GM12878 (cell line): ENCODE data around the gene GSG1. TPM values are rescaled to one million over a fixed set of nuclear protein-coding genes. Genes with fewer than 3 reads are reported as not detected.

Source experiments
- ATAC-seq: fragments of 200-7000 bp; cut with Tn5 transposase; 3 replicates; pipeline ENCODE4 v1.9.1; 2020; ENCODE audit warnings: mild to moderate bottlenecking, moderate library complexity
- BruUV-seq: library from RNA; stranded (reverse); fragments of 400-500 nt; replicated peaks from 2 replicates; lab custom pipeline; 2021; lab: Mats Ljungman, UMichigan
- CTCF ChIA-PET: fragments of 300-600 bp; sonication (Branson Sonifier 250); formaldehyde crosslinking; extraction: SDS; loops from one replicate; lab custom pipeline; 2021; ENCODE audit warnings: inconsistent platforms; lab: Yijun Ruan, JAX
- POLR2A ChIA-PET: fragments of 350-600 bp; formaldehyde crosslinking; extraction: SDS; loops from one replicate; lab custom pipeline; 2021; ENCODE audit warnings: inconsistent platforms; lab: Charles Lee
- RAD21 ChIA-PET: fragments of 300-600 bp; sonication (Branson Sonifier 250); formaldehyde crosslinking; loops from one replicate; lab custom pipeline; 2023; ENCODE audit warnings: antibody characterized with exemption; ENCODE audit not compliant: unreplicated experiment; lab: Charles Lee
- SMC1A ChIA-PET: fragments of 300-600 bp; sonication (Branson Sonifier 250); formaldehyde crosslinking; loops from one replicate; lab custom pipeline; 2023; ENCODE audit not compliant: unreplicated experiment, uncharacterized antibody; lab: Charles Lee
- DNase-seq: peaks from one replicate; pipeline ENCODE4 v3.0.0-alpha.2; 2011; ENCODE audit warnings: low read depth, low spot score
- FAIRE-seq: peaks from 3 replicates; lab custom pipeline; 2011; peaks lifted over from hg19 to GRCh38; lab: Jason Lieb, UNC
- H2AFZ ChIP-seq: 2 replicates; pipeline ENCODE4 v1.6.0; 2011; ENCODE audit warnings: low read depth, low read length, control low read depth; ENCODE audit not compliant: control insufficient read depth
- H3K27ac ChIP-seq: 2 replicates; pipeline ENCODE4 v1.5.1; 2011; ENCODE audit warnings: control low read depth; ENCODE audit not compliant: control insufficient read depth, insufficient read depth
- H3K27me3 ChIP-seq, 2 experiments: replicated peaks in 1 of 2; 2 replicates each; pipeline versions ENCODE4 v1.6.0 to v1.6.1; 2011; ENCODE audit warnings: low read length in 1 of 2; ENCODE audit not compliant: control insufficient read depth in 2 of 2, insufficient read depth in 2 of 2
- H3K36me3 ChIP-seq, 2 experiments: 2 replicates each; pipeline ENCODE4 v1.5.1; 2011; ENCODE audit warnings: low read length in 1 of 2; ENCODE audit not compliant: control insufficient read depth in 2 of 2, insufficient read depth in 2 of 2
- H3K4me1 ChIP-seq: 2 replicates; pipeline ENCODE4 v1.6.1; 2011; ENCODE audit warnings: mild to moderate bottlenecking, low read length, moderate library complexity, mixed read lengths; ENCODE audit not compliant: control insufficient read depth, insufficient read depth
- H3K4me2 ChIP-seq: 2 replicates; pipeline ENCODE4 v1.6.0; 2011; ENCODE audit warnings: control low read depth; ENCODE audit not compliant: control insufficient read depth, insufficient read depth
- H3K4me3 ChIP-seq: fragments of 200-600 bp; sonication (generic); 2 replicates; pipeline ENCODE4 v1.5.1; 2016
- H3K79me2 ChIP-seq: 2 replicates; pipeline ENCODE4 v1.6.0; 2011; ENCODE audit warnings: low read length; ENCODE audit not compliant: control insufficient read depth, insufficient read depth
- H3K9ac ChIP-seq: 2 replicates; pipeline ENCODE4 v1.8.0; 2011; ENCODE audit warnings: low read length, control low read depth, mixed read lengths; ENCODE audit not compliant: control insufficient read depth, insufficient read depth
- H3K9me3 ChIP-seq: replicated peaks from 3 replicates; pipeline ENCODE4 v1.5.1; 2011; ENCODE audit warnings: mild to moderate bottlenecking, low read length; ENCODE audit not compliant: control insufficient read depth, insufficient read depth
- H4K20me1 ChIP-seq: 2 replicates; pipeline ENCODE4 v1.6.0; 2011; ENCODE audit not compliant: control insufficient read depth, insufficient read depth
- EP300 ChIP-seq, 2 experiments: fragments of 150-350 bp in 1 of 2; IDR thresholded peaks; 2 replicates each; pipeline ENCODE4 v1.6.1; 2011 to 2012; ENCODE audit warnings: low read depth in 2 of 2, low read length in 2 of 2, borderline replicate concordance in 1 of 2, improper control_type of control experiment in 1 of 2, inconsistent platforms in 1 of 2; ENCODE audit not compliant: control insufficient read depth in 1 of 2
- HDAC6 ChIP-seq: fragments of 200-600 bp; sonication (generic); IDR thresholded peaks from one replicate; pipeline ENCODE4 v1.8.0; 2017; ENCODE audit warnings: antibody characterized with exemption; ENCODE audit not compliant: unreplicated experiment
- MEF2B ChIP-seq: fragments of 450-650 bp; IDR thresholded peaks from 2 replicates; pipeline ENCODE4 v1.6.1; 2018; ENCODE audit warnings: mild to moderate bottlenecking, moderate library complexity; ENCODE audit not compliant: partially characterized antibody, poor library complexity, severe bottlenecking
- NFYB ChIP-seq: IDR thresholded peaks from 2 replicates; pipeline ENCODE4 v1.6.1; 2011; ENCODE audit warnings: low read depth, mild to moderate bottlenecking, low read length, improper control_type of control experiment, moderate library complexity; ENCODE audit not compliant: insufficient read depth
- SIX5 ChIP-seq: IDR thresholded peaks from 2 replicates; pipeline ENCODE4 v1.6.1; 2011; ENCODE audit warnings: mild to moderate bottlenecking, low read depth, low read length, moderate library complexity; ENCODE audit not compliant: severe bottlenecking
- STAT1 ChIP-seq: fragments of 450-650 bp; conservative IDR thresholded peaks from 2 replicates; pipeline ENCODE4 v1.6.1; 2014; ENCODE audit warnings: antibody characterized with exemption, mild to moderate bottlenecking
- WGBS: methylation state at CpG from one replicate; pipeline ENCODE4 v1.1.6; 2016; ENCODE audit warnings: low lambda C conversion rate; ENCODE audit not compliant: insufficient replicate concordance, insufficient coverage; ENCODE audit errors: missing lambda C conversion rate; 5-methylcytosine and 5-hydroxymethylcytosine counted together
- in situ Hi-C: fragments of 300-500 bp; cut with MboI; formaldehyde crosslinking; loops from 9 replicates; pipeline ENCODE4 v1.14.3; 2018; ENCODE audit warnings: mixed read lengths
- intact Hi-C: fragments of 100-400 bp; cut with micrococcal nuclease; formaldehyde crosslinking; loops from one replicate; pipeline ENCODE4 v1.14.2; 2022; ENCODE audit not compliant: unreplicated experiment
- polyA plus RNA-seq, 11 experiments: library from polyadenylated mRNA; depleted of rRNA in 4 of 11; unstranded in 6 of 11; stranded (reverse) in 5 of 11; fragments of >200 nt; fragmentation: Nextera tagmentation in 4 of 11; fragmentation: Illumina TruSeq in 1 of 11; extraction: Ambion mirVana in 4 of 11; extraction: Trizol in 1 of 11; gene quantifications; 1 replicate in 1 of 11; 2 replicates in 10 of 11; pipeline versions ENCODE4 v1.2.1 to v1.2.3, GENCODE V29; 2011 to 2016; ENCODE audit warnings: inconsistent platforms in 2 of 11, missing spikeins in 2 of 11, low read depth in 1 of 11
- total RNA-seq, 4 experiments: library from RNA; depleted of rRNA in 3 of 4; stranded (reverse); fragments of >200 nt in 3 of 4; fragmentation: Illumina TruSeq in 1 of 4; extraction: Trizol in 1 of 4; gene quantifications; 2 replicates each; pipeline versions ENCODE4 v1.2.1 to v1.2.3, GENCODE V29; 2013 to 2021

The GSG1 gene
- total and polyA plus RNA-seq, 10 of the 15 experiments (the other 5 are each of a cell fraction or from before 2014, with no cell fraction given): not detected

DNA sequence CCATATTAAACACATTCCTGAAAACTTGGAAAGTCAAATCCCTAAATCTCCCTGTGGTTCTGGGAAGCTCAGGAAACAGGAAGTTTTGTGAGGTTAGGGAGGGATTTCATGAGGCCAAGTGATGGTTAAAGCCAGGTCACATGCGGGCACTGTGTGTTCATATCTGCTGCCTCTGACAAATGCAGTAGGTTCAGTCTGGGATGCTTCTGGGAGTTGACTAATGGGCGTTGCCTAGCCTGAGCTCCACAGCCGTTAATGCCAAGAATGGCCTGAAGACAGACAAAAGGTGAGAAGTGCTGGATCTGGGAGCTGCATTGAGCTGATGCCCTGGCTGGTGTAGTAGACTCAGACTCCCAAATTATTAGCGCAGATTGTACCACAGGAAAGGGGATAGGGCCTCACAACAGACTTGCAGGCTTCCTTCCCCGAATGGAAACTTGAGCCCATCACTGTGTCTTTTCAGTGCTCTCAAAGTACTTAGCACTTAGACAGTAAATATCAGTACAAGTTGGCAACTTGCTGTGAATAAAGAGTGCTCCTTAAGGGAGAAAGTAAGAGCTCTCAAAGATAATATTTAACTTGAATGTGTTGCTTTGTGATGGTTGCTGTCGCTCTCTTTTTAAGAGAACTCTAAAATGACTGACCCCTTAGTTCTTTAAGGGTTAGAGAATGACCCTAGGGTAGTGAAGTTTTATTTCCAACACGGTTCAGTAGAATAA is 17.3 kb downstream of the GSG1 start:
- no peaks in the 10 kb centered on the region; the same call in 2 of the 3 replicates for H3K9me3 ChIP-seq
- no peak overlapping the region for H3K27ac ChIP-seq
- no peaks in the 10 kb centered on the region for H3K79me2 ChIP-seq
- no peak for ATAC-seq
- H2AFZ ChIP-seq: no peak overlapping the region
- no peak for FAIRE-seq
- H4K20me1 ChIP-seq: no peaks in the 10 kb centered on the region
- H3K4me3 ChIP-seq: no peak overlapping the region
- in situ Hi-C loops: no loop called here
- no peak overlapping the region for H3K4me2 ChIP-seq
- 39% methylated on average over 7 of the region's 7 CpGs for WGBS
- DNase-seq: no peak
- H3K36me3 ChIP-seq: no peaks in the 10 kb centered on the region
- SMC1A ChIA-PET: no interaction called here
- no TSS peak for BruUV-seq
- intact Hi-C loops: no loop called here
- CTCF ChIA-PET: no interaction called here
- POLR2A ChIA-PET: no interaction called here
- RAD21 ChIA-PET: no interaction called here
- no peak overlapping the region for H3K9ac ChIP-seq
- H3K27me3 ChIP-seq: no peaks in the 10 kb centered on the region; a peak in 1 of 4 replicates
- peaks cover 13% of the 10 kb centered on the region for H3K4me1 ChIP-seq
- TF ChIP-seq SIX5 (no peak), STAT1 (no peak), EP300 (IDR thresholded peaks at IDR 0.05; ENCODE audit: borderline replicate concordance in 1 of 2, control insufficient read depth in 1 of 2, low read depth in 2 of 2, low read length in 2 of 2) (no peak), HDAC6 (no peak), NFYB (no peak), MEF2B (no peak)
